Caco-2 (cell line): ENCODE measurements around the gene ZSCAN1. TPM values are rescaled to one million over a fixed set of nuclear protein-coding genes. Genes with fewer than 3 reads are reported as not detected.
"Not testable (repeated sequence)": the region's sequence is repeated elsewhere in the genome, so short reads cannot be mapped to it uniquely, and the experiment has no call there.

Experiments used
- BruUV-seq: library from RNA; stranded (reverse); fragments of 400-500 nt; replicated peaks from 2 replicates; lab custom pipeline; 2021; lab: Mats Ljungman, UMichigan
- CTCF ChIA-PET: fragments of 300-600 bp; sonication (Branson Sonifier 250); formaldehyde crosslinking; loops from one replicate; lab custom pipeline; 2022; ENCODE audit warnings: antibody characterized with exemption; lab: Charles Lee
- POLR2A ChIA-PET: fragments of 300-600 bp; sonication (Branson Sonifier 250); formaldehyde crosslinking; loops from one replicate; lab custom pipeline; 2022; ENCODE audit warnings: antibody characterized with exemption; lab: Charles Lee
- DNase-seq, 2 experiments: peaks; one replicate each; pipeline versions ENCODE4 v3.0.0 to v3.0.0-alpha.2; 2020 to 2022
- H3K27me3 ChIP-seq: replicated peaks from 2 replicates; pipeline ENCODE4 v1.6.0; 2011; ENCODE audit warnings: low read length; ENCODE audit not compliant: control insufficient read depth, insufficient read depth
- H3K36me3 ChIP-seq: 2 replicates; pipeline ENCODE4 v1.5.1; 2011; ENCODE audit warnings: low read length; ENCODE audit not compliant: control insufficient read depth, insufficient read depth
- H3K4me1 ChIP-seq: fragments of 250-450 bp; sonication (Bioruptor Pico); 2 replicates; pipeline ENCODE4 v1.5.1; 2020; ENCODE audit warnings: mild to moderate bottlenecking
- H3K4me3 ChIP-seq: 2 replicates; pipeline ENCODE4 v1.5.1; 2011; ENCODE audit warnings: low read depth, mild to moderate bottlenecking, control low read depth, low read length
- H3K9me3 ChIP-seq: fragments of 250-450 bp; sonication (Bioruptor Pico); 2 replicates; pipeline ENCODE4 v1.5.1; 2020; ENCODE audit warnings: mild to moderate bottlenecking, moderate library complexity
- H3K27ac Mint-ChIP-seq: one replicate; pipeline ENCODE4 v1.8.0; 2022; ENCODE audit warnings: mixed read lengths; ENCODE audit not compliant: unreplicated experiment
- H3K27me3 Mint-ChIP-seq: one replicate; pipeline ENCODE4 v1.8.0; 2022; ENCODE audit warnings: mixed read lengths; ENCODE audit not compliant: insufficient read depth, unreplicated experiment
- H3K36me3 Mint-ChIP-seq: one replicate; pipeline ENCODE4 v1.8.0; 2022; ENCODE audit warnings: mild to moderate bottlenecking, mixed read lengths; ENCODE audit not compliant: insufficient read depth, unreplicated experiment
- H3K4me1 Mint-ChIP-seq: one replicate; pipeline ENCODE4 v1.8.0; 2022; ENCODE audit warnings: low read depth, mixed read lengths; ENCODE audit not compliant: unreplicated experiment
- H3K4me3 Mint-ChIP-seq: one replicate; pipeline ENCODE4 v1.8.0; 2022; ENCODE audit warnings: mild to moderate bottlenecking, moderate library complexity, mixed read lengths; ENCODE audit not compliant: unreplicated experiment
- H3K9me3 Mint-ChIP-seq: one replicate; pipeline ENCODE4 v1.8.0; 2022; ENCODE audit warnings: mixed read lengths; ENCODE audit not compliant: unreplicated experiment
- CTCF ChIP-seq, 2 experiments: fragments of 200-600 bp in 1 of 2; IDR thresholded peaks; 1 replicate in 1 of 2; 2 replicates in 1 of 2; pipeline versions ENCODE4 v1.5.1 to v1.8.0; 2011 to 2022; ENCODE audit warnings: antibody characterized with exemption in 1 of 2, control low read depth in 1 of 2, inconsistent platforms in 1 of 2, low read depth in 1 of 2, low read length in 1 of 2, mild to moderate bottlenecking in 1 of 2, moderate library complexity in 1 of 2; ENCODE audit not compliant: insufficient read depth in 1 of 2, severe bottlenecking in 1 of 2, unreplicated experiment in 1 of 2
- intact Hi-C: fragments of 100-400 bp; cut with micrococcal nuclease; formaldehyde crosslinking; loops from one replicate; pipeline ENCODE4 v1.10.0; 2022; ENCODE audit not compliant: unreplicated experiment
- total RNA-seq: library from RNA; stranded (reverse); gene quantifications from 2 replicates; pipeline ENCODE4 v1.2.3, GENCODE V29; 2022

ZSCAN1 gene
- total RNA-seq, 1 experiment from 2014 or later: not detected

- peaks cover 27% of the 10 kb centered on the region for H3K36me3 Mint-ChIP-seq
- Histone ChIP-seq H3K36me3 (no peaks in the 10 kb centered on the region; the same call in 1 of the 2 replicates), H3K9me3 (peaks cover 24% of the 10 kb centered on the region), H3K27me3 (no peaks in the 10 kb centered on the region), H3K4me1 (no peaks in the 10 kb centered on the region), H3K4me3 (no peak overlapping the region)
- TF ChIP-seq CTCF (IDR thresholded peaks at IDR 0.05; ENCODE audit: insufficient read depth in 1 of 2, low read depth in 1 of 2, low read length in 1 of 2, severe bottlenecking in 1 of 2, unreplicated experiment in 1 of 2): no peak
- ChIA-PET CTCF (no interaction called here), POLR2A (no interaction called here)
- intact Hi-C loops: no loop called here
- BruUV-seq: no TSS peak
- H3K27ac Mint-ChIP-seq: no peak overlapping the region
- peaks cover 52% of the 10 kb centered on the region for H3K9me3 Mint-ChIP-seq
- H3K4me1 Mint-ChIP-seq: no peaks in the 10 kb centered on the region
- H3K4me3 Mint-ChIP-seq: no peak overlapping the region
- peaks cover 3% of the 10 kb centered on the region for H3K27me3 Mint-ChIP-seq
- DNase-seq: peak in 1 of 2 experiments; percentile 21
These were observed 26.5 kb upstream of the ZSCAN1 start for GRCh38 chr19:58007285-58007684.

DNA sequence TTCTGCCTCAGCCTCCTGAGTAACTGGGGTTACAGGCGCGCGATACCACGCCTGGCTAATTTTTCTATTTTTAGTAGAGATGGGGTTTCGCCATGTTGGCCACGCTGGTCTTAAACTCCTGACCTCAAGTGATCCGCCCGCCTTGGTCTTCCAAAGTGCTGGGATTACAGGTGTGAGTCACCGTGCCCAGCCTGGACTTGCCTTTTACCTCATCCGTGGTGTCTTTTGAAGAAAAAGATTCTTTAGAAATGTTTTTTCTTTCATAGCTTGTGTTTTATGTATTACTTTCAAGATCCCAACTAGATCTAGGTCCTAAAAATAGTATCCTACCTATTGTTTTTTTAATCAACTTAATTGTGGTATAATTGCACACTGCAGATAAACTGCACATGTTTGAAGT lies 24.9 kb upstream of the ZSCAN1 start:
- H3K4me3 ChIP-seq, H3K4me1 Mint-ChIP-seq, H3K36me3 ChIP-seq, POLR2A ChIA-PET, intact Hi-C loops, H3K27ac Mint-ChIP-seq, DNase-seq, H3K27me3 Mint-ChIP-seq, H3K27me3 ChIP-seq, BruUV-seq, H3K4me1 ChIP-seq: not testable (repeated sequence)
- Mint-ChIP-seq H3K9me3 (peaks cover 59% of the 10 kb centered on the region), H3K4me3 (peak overlapping the region; percentile 67), H3K36me3 (peaks cover 17% of the 10 kb centered on the region)
- CTCF ChIA-PET: interaction anchor here (0.5 kb wide), 1 partner anchor 509 kb away, joined by 3 read pairs; the partner anchor contains the start of gene ZNF773
- H3K9me3 ChIP-seq: peaks cover 13% of the 10 kb centered on the region

DNA sequence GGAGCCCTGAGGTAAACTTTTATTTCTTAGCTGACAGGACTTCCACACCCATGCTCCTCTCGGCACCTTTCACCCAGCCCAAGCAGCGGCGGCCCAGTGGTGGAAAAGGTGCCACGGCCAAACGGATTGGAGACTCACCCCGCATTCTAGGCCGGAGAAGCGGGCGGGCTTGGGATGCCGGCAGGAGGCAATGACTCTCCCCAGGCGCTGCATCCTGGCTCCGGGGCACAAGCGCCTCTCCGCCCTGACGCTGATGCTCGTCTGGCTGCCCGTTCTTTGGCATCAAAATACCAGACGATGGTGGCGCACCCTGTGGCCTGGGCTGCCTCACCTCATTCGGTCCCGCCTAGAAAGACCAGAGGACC lies 24.5 kb upstream of the ZSCAN1 start:
- Histone ChIP-seq H3K4me1 (no peaks in the 10 kb centered on the region), H3K27me3 (no peaks in the 10 kb centered on the region), H3K4me3 (peak overlapping the region; percentile 45), H3K36me3 (no peaks in the 10 kb centered on the region), H3K9me3 (peaks cover 11% of the 10 kb centered on the region; the same call in 1 of the 2 replicates)
- no peak for TF ChIP-seq CTCF (IDR thresholded peaks at IDR 0.05; ENCODE audit: insufficient read depth in 1 of 2, low read depth in 1 of 2, low read length in 1 of 2, severe bottlenecking in 1 of 2, unreplicated experiment in 1 of 2)
- POLR2A ChIA-PET: no interaction called here
- H3K36me3 Mint-ChIP-seq: peaks cover 13% of the 10 kb centered on the region
- H3K27me3 Mint-ChIP-seq: no peaks in the 10 kb centered on the region
- H3K9me3 Mint-ChIP-seq: peaks cover 55% of the 10 kb centered on the region
- intact Hi-C loops: no loop called here
- H3K4me3 Mint-ChIP-seq: peak overlapping the region; percentile 67
- H3K27ac Mint-ChIP-seq: peak overlapping the region; percentile 45
- CTCF ChIA-PET: no interaction called here
- no TSS peak for BruUV-seq
- DNase-seq: no peak
- H3K4me1 Mint-ChIP-seq: no peaks in the 10 kb centered on the region
